HCT116 (cell line): ENCODE data around the gene THSD4. TPM values are rescaled to one million over a fixed set of nuclear protein-coding genes. Genes with fewer than 3 reads are reported as not detected.

Source experiments
- ATAC-seq: fragments of 200-7000 bp; cut with Tn5 transposase; 2 replicates; pipeline ENCODE4 v1.9.1; 2020; ENCODE audit warnings: mild to moderate bottlenecking, moderate library complexity
- BruUV-seq: library from RNA; stranded (reverse); fragments of 400-500 nt; replicated peaks from 2 replicates; lab custom pipeline; 2021; lab: Mats Ljungman, UMichigan
- CTCF ChIA-PET: fragments of 300-600 bp; sonication (Branson Sonifier 250); formaldehyde crosslinking; loops from one replicate; lab custom pipeline; 2021; ENCODE audit warnings: antibody characterized with exemption; lab: Charles Lee
- POLR2A ChIA-PET: fragments of 300-600, 350-600 bp; sonication (Branson Sonifier 250); formaldehyde crosslinking; loops from one replicate; lab custom pipeline; 2021; ENCODE audit warnings: antibody characterized with exemption; lab: Charles Lee
- RAD21 ChIA-PET, 2 experiments: fragments of 300-600 bp; sonication (Branson Sonifier 250); formaldehyde crosslinking; loops; one replicate each; lab custom pipeline; 2023; ENCODE audit warnings: low total read pairs in 2 of 2; ENCODE audit not compliant: uncharacterized antibody in 2 of 2, unreplicated experiment in 2 of 2, low non-redundant PET in 1 of 2; lab: Charles Lee
- DNase-seq: peaks from one replicate; pipeline ENCODE4 v3.0.0-alpha.2; 2010; ENCODE audit warnings: low read depth, low spot score
- H2AFZ ChIP-seq: fragments of 200-600 bp; shearing (Covaris generic), sonication (generic); 2 replicates; pipeline ENCODE4 v1.6.1; 2017; ENCODE audit warnings: low read depth, mixed run types, mixed read lengths, antibody characterized with exemption, low read length; ENCODE audit not compliant: poor library complexity, severe bottlenecking
- H3K27ac ChIP-seq: 2 replicates; pipeline ENCODE4 v1.5.1; 2012; ENCODE audit warnings: low read depth, low read length
- H3K27me3 ChIP-seq: fragments of 200-600 bp; sonication (generic); 2 replicates; pipeline ENCODE4 v1.6.1; 2016; ENCODE audit warnings: mixed run types, low read length, mixed read lengths; ENCODE audit not compliant: insufficient read depth
- H3K36me3 ChIP-seq, 2 experiments: fragments of 200-500 bp in 1 of 2; fragments of 200-600 bp in 1 of 2; sonication (Bioruptor generic) in 1 of 2; sonication (generic) in 1 of 2; 2 replicates each; pipeline versions ENCODE4 v1.5.1 to v1.6.1; 2014 to 2016; ENCODE audit warnings: low read length in 2 of 2, inconsistent platforms in 1 of 2, mixed read lengths in 1 of 2, mixed run types in 1 of 2; ENCODE audit not compliant: insufficient read depth in 2 of 2, control insufficient read depth in 1 of 2
- H3K4me1 ChIP-seq, 2 experiments: fragments of 200-600 bp in 1 of 2; sonication (generic) in 1 of 2; 2 replicates each; pipeline versions ENCODE4 v1.5.1 to v1.6.1; 2012 to 2017; ENCODE audit warnings: low read length in 2 of 2, inconsistent platforms in 1 of 2, mild to moderate bottlenecking in 1 of 2, mixed read lengths in 1 of 2, mixed run types in 1 of 2, moderate library complexity in 1 of 2; ENCODE audit not compliant: insufficient read depth in 2 of 2, control insufficient read depth in 1 of 2
- H3K4me2 ChIP-seq: fragments of 200-600 bp; sonication (generic); 2 replicates; pipeline ENCODE4 v1.6.1; 2017; ENCODE audit warnings: mixed run types, low read length, mixed read lengths
- H3K4me3 ChIP-seq, 2 experiments: fragments of 200-600 bp in 1 of 2; sonication (generic) in 1 of 2; replicated peaks in 1 of 2; 2 replicates each; pipeline ENCODE4 v1.5.1; 2011 to 2016; ENCODE audit warnings: low read length in 2 of 2, control low read depth in 1 of 2, low read depth in 1 of 2, mild to moderate bottlenecking in 1 of 2, mixed read lengths in 1 of 2, mixed run types in 1 of 2
- H3K79me2 ChIP-seq: fragments of 200-600 bp; sonication (generic); 2 replicates; pipeline ENCODE4 v1.6.1; 2017; ENCODE audit warnings: mild to moderate bottlenecking, mixed run types, low read length, moderate library complexity, mixed read lengths; ENCODE audit not compliant: insufficient read depth
- H3K9ac ChIP-seq: fragments of 200-600 bp; sonication (generic); 2 replicates; pipeline ENCODE4 v1.6.1; 2016; ENCODE audit warnings: low read length, mixed read lengths
- H3K9me2 ChIP-seq: fragments of 200-600 bp; sonication (generic), shearing (Covaris generic); 2 replicates; pipeline ENCODE4 v1.6.1; 2017; ENCODE audit warnings: mixed run types, mild to moderate bottlenecking, moderate library complexity; ENCODE audit not compliant: insufficient read depth
- H3K9me3 ChIP-seq, 2 experiments: fragments of 200-500 bp in 1 of 2; fragments of 200-600 bp in 1 of 2; sonication (Bioruptor generic) in 1 of 2; sonication (generic) in 1 of 2; 2 replicates each; pipeline ENCODE4 v1.6.1; 2014 to 2017; ENCODE audit warnings: low read length in 2 of 2, mixed read lengths in 2 of 2, inconsistent platforms in 1 of 2, low read depth in 1 of 2, mild to moderate bottlenecking in 1 of 2, mixed run types in 1 of 2, moderate library complexity in 1 of 2; ENCODE audit not compliant: control insufficient read depth in 1 of 2, insufficient read depth in 1 of 2
- H4K20me1 ChIP-seq: fragments of 200-600 bp; sonication (generic), shearing (Covaris generic); 2 replicates; pipeline ENCODE4 v1.6.1; 2017; ENCODE audit warnings: mixed run types, mild to moderate bottlenecking, moderate library complexity; ENCODE audit not compliant: insufficient read depth
- CBX3 ChIP-seq: IDR thresholded peaks from 2 replicates; pipeline ENCODE4 v1.6.1; 2012; ENCODE audit warnings: low read depth
- CEBPB ChIP-seq: IDR thresholded peaks from 2 replicates; pipeline ENCODE4 v1.6.1; 2012; ENCODE audit warnings: low read depth
- EGR1 ChIP-seq: IDR thresholded peaks from 2 replicates; pipeline ENCODE4 v1.6.1; 2012; ENCODE audit warnings: low read depth
- ELF1 ChIP-seq: IDR thresholded peaks from 2 replicates; pipeline ENCODE4 v1.6.1; 2012; ENCODE audit warnings: low read depth, borderline replicate concordance
- EZH2 ChIP-seq: fragments of 200-600 bp; sonication (generic); IDR thresholded peaks from 2 replicates; pipeline ENCODE4 v1.6.1; 2017; ENCODE audit warnings: antibody characterized with exemption, mixed run types
- EZH2phosphoT487 ChIP-seq: fragments of 200-600 bp; IDR thresholded peaks from 2 replicates; pipeline ENCODE4 v1.6.1; 2018; ENCODE audit warnings: antibody characterized with exemption, borderline replicate concordance
- FOSL1 ChIP-seq: IDR thresholded peaks from 2 replicates; pipeline ENCODE4 v1.6.1; 2012; ENCODE audit warnings: low read depth
- JUND ChIP-seq: IDR thresholded peaks from 2 replicates; pipeline ENCODE4 v1.6.1; 2012
- POLR2A ChIP-seq: IDR thresholded peaks from 2 replicates; pipeline ENCODE4 v1.7.0; 2011; ENCODE audit warnings: borderline replicate concordance; ENCODE audit not compliant: insufficient read depth, insufficient read length; ENCODE audit errors: extremely low read depth
- POLR2AphosphoS5 ChIP-seq: IDR thresholded peaks from 2 replicates; pipeline ENCODE4 v1.6.1; 2011; ENCODE audit warnings: mild to moderate bottlenecking, low read depth, low read length, moderate library complexity
- RAD21 ChIP-seq: IDR thresholded peaks from 2 replicates; pipeline ENCODE4 v1.6.1; 2012; ENCODE audit warnings: low read depth, mild to moderate bottlenecking
- SIN3A ChIP-seq: IDR thresholded peaks from 2 replicates; pipeline ENCODE4 v1.6.1; 2012; ENCODE audit warnings: low read depth
- SP1 ChIP-seq: IDR thresholded peaks from 2 replicates; pipeline ENCODE4 v1.6.1; 2012; ENCODE audit warnings: low read depth
- YY1 ChIP-seq: IDR thresholded peaks from 2 replicates; pipeline ENCODE4 v1.6.1; 2011; ENCODE audit warnings: low read length, low read depth, moderate library complexity, mild to moderate bottlenecking; ENCODE audit not compliant: insufficient replicate concordance; ENCODE audit errors: extremely low read depth
- ZFX ChIP-seq: fragments of 450-650 bp; IDR thresholded peaks from 2 replicates; pipeline ENCODE4 v1.6.1; 2017
- ZNF274 ChIP-seq: fragments of 200-500 bp; sonication (Bioruptor generic); IDR thresholded peaks from 2 replicates; pipeline ENCODE4 v1.6.1; 2014; ENCODE audit warnings: mild to moderate bottlenecking, low read depth, low read length, inconsistent platforms
- intact Hi-C: fragments of 100-400 bp; cut with micrococcal nuclease; formaldehyde crosslinking; loops from 2 replicates; pipeline ENCODE4 v1.10.0; 2022
- total RNA-seq: library from RNA; stranded (reverse); gene quantifications from one replicate; pipeline ENCODE4 v1.2.1, GENCODE V29; 2021; ENCODE audit not compliant: unreplicated experiment
- TF ChIP-seq, protein P1 (sequence below): IDR thresholded peaks from 2 replicates; pipeline ENCODE4 v1.6.1; 2012
- TF ChIP-seq, protein P2 (sequence below): IDR thresholded peaks from 2 replicates; pipeline ENCODE4 v1.6.1; 2012; ENCODE audit warnings: low read depth
- TF ChIP-seq, protein P3 (sequence below): IDR thresholded peaks from 2 replicates; pipeline ENCODE4 v1.6.1; 2012
- TF ChIP-seq, protein P4 (sequence below): IDR thresholded peaks from 2 replicates; pipeline ENCODE4 v1.6.1; 2011; ENCODE audit warnings: mild to moderate bottlenecking, low read length, moderate library complexity; ENCODE audit not compliant: insufficient replicate concordance; ENCODE audit errors: extremely low read depth

Gene THSD4
- total RNA-seq, 1 experiment from 2014 or later = 30.5 TPM

DNA sequence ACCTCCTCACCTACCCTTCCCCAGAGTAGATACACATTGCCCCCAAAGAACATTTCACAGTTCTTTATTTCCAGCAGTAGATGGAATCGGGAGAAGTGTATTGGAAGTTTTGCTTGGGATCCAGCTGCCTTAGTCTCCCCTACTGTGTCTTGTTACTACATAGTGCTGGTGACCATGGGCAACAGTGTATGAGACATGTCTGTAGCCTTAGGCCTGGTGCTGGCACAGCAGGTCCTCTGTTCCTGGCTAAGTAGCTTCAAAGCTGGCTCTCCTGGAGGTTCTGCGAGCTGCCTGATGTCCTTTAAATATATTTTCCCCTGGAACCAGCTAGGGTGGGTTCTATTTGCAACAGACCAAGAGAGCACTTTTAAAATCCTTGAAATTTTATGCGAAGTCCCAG is 174.7 kb downstream of the THSD4 start:
- Histone ChIP-seq H4K20me1 (no peaks in the 10 kb centered on the region), H3K4me3 (no peak overlapping the region), H3K9ac (no peak overlapping the region), H3K36me3 (no peaks in the 10 kb centered on the region), H3K27me3 (no peaks in the 10 kb centered on the region), H3K4me2 (no peak overlapping the region), H2AFZ (no peak overlapping the region), H3K4me1 (peaks cover 19 to 21% of the 10 kb centered on the region in 2 experiments), H3K27ac (no peak overlapping the region), H3K79me2 (no peaks in the 10 kb centered on the region), H3K9me2 (no peaks in the 10 kb centered on the region), H3K9me3 (no peaks in the 10 kb centered on the region)
- BruUV-seq = no TSS peak
- no peak for TF ChIP-seq POLR2A
- TF ChIP-seq, protein P1, sequence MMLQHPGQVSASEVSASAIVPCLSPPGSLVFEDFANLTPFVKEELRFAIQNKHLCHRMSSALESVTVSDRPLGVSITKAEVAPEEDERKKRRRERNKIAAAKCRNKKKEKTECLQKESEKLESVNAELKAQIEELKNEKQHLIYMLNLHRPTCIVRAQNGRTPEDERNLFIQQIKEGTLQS = no peak
- TF ChIP-seq, protein P2, sequence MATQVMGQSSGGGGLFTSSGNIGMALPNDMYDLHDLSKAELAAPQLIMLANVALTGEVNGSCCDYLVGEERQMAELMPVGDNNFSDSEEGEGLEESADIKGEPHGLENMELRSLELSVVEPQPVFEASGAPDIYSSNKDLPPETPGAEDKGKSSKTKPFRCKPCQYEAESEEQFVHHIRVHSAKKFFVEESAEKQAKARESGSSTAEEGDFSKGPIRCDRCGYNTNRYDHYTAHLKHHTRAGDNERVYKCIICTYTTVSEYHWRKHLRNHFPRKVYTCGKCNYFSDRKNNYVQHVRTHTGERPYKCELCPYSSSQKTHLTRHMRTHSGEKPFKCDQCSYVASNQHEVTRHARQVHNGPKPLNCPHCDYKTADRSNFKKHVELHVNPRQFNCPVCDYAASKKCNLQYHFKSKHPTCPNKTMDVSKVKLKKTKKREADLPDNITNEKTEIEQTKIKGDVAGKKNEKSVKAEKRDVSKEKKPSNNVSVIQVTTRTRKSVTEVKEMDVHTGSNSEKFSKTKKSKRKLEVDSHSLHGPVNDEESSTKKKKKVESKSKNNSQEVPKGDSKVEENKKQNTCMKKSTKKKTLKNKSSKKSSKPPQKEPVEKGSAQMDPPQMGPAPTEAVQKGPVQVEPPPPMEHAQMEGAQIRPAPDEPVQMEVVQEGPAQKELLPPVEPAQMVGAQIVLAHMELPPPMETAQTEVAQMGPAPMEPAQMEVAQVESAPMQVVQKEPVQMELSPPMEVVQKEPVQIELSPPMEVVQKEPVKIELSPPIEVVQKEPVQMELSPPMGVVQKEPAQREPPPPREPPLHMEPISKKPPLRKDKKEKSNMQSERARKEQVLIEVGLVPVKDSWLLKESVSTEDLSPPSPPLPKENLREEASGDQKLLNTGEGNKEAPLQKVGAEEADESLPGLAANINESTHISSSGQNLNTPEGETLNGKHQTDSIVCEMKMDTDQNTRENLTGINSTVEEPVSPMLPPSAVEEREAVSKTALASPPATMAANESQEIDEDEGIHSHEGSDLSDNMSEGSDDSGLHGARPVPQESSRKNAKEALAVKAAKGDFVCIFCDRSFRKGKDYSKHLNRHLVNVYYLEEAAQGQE = no peak
- TF ChIP-seq, protein P3, sequence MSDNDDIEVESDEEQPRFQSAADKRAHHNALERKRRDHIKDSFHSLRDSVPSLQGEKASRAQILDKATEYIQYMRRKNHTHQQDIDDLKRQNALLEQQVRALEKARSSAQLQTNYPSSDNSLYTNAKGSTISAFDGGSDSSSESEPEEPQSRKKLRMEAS = no peak
- no peak for TF ChIP-seq EZH2phosphoT487
- no peak for TF ChIP-seq POLR2AphosphoS5
- no peak for TF ChIP-seq EZH2
- TF ChIP-seq SIN3A = no peak
- TF ChIP-seq JUND = no peak
- no peak for TF ChIP-seq ZFX
- TF ChIP-seq ELF1 = no peak
- TF ChIP-seq, protein P4, sequence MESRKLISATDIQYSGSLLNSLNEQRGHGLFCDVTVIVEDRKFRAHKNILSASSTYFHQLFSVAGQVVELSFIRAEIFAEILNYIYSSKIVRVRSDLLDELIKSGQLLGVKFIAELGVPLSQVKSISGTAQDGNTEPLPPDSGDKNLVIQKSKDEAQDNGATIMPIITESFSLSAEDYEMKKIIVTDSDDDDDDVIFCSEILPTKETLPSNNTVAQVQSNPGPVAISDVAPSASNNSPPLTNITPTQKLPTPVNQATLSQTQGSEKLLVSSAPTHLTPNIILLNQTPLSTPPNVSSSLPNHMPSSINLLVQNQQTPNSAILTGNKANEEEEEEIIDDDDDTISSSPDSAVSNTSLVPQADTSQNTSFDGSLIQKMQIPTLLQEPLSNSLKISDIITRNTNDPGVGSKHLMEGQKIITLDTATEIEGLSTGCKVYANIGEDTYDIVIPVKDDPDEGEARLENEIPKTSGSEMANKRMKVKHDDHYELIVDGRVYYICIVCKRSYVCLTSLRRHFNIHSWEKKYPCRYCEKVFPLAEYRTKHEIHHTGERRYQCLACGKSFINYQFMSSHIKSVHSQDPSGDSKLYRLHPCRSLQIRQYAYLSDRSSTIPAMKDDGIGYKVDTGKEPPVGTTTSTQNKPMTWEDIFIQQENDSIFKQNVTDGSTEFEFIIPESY = no peak
- no peak for TF ChIP-seq EGR1
- TF ChIP-seq CEBPB = no peak
- TF ChIP-seq ZNF274 = no peak
- TF ChIP-seq CBX3 = no peak
- no peak for TF ChIP-seq YY1
- no peak for TF ChIP-seq RAD21
- TF ChIP-seq SP1 = no peak
- no peak for TF ChIP-seq FOSL1
- ChIA-PET RAD21 (no interaction called here), POLR2A (no interaction called here), CTCF (no interaction called here)
- intact Hi-C loops = loop anchor here (10.0 kb wide), 2 partner anchors 315 to 935 kb away; no protein-coding TSS in a partner anchor
- DNase-seq (no peak), ATAC-seq (no peak)
